ENCODE measurements around the gene POLH.
A peak's percentile ranks its signal among the peaks of the same experiment; 100 is the strongest.

The POLH gene

GRCh38 chr6:43559328-43559727, 16.7 kb upstream of the POLH start:
- TF ChIP-seq CTCF (IDR thresholded peaks at IDR 0.05), result no peak
- no peak for TF ChIP-seq ZFX (IDR thresholded peaks at IDR 0.05; ENCODE audit: borderline replicate concordance)
- no peak overlapping the region for H3K27ac ChIP-seq

- no peak overlapping the region for H3K27ac ChIP-seq
- TF ChIP-seq ZFX (IDR thresholded peaks at IDR 0.05; ENCODE audit: borderline replicate concordance), result no peak
These were observed 5.0 kb upstream of the POLH start for GRCh38 chr6:43570876-43571441.

GRCh38 chr6:43572015-43572414, 4.0 kb upstream of the POLH start:
- no peak overlapping the region for H3K27ac ChIP-seq
- TF ChIP-seq CTCF (IDR thresholded peaks at IDR 0.05) (no peak), ZFX (IDR thresholded peaks at IDR 0.05; ENCODE audit: borderline replicate concordance) (no peak)

- H3K27ac ChIP-seq, result peak overlapping the region; percentile 94
- TF ChIP-seq CTCF (IDR thresholded peaks at IDR 0.05) (no peak), ZFX (IDR thresholded peaks at IDR 0.05; ENCODE audit: borderline replicate concordance) (no peak)
These were observed 747 bp upstream of the POLH start for GRCh38 chr6:43575105-43575771.

GRCh38 chr6:43578748-43579147, 2.8 kb downstream of the POLH start:
- no peak for TF ChIP-seq ZFX (IDR thresholded peaks at IDR 0.05; ENCODE audit: borderline replicate concordance)
- no peak for TF ChIP-seq CTCF (IDR thresholded peaks at IDR 0.05)
- H3K27ac ChIP-seq, result peak overlapping the region; percentile 17; the same call in 1 of the 2 replicates

- TF ChIP-seq ZFX (IDR thresholded peaks at IDR 0.05; ENCODE audit: borderline replicate concordance) (no peak), CTCF (IDR thresholded peaks at IDR 0.05) (no peak)
- peak overlapping the region; percentile 17; the same call in 1 of the 2 replicates for H3K27ac ChIP-seq
These were observed 3.2 kb downstream of the POLH start for GRCh38 chr6:43579171-43579570.

GRCh38 chr6:43582911-43583310, 6.9 kb downstream of the POLH start:
- H3K27ac ChIP-seq, result no peak overlapping the region
- TF ChIP-seq ZFX (IDR thresholded peaks at IDR 0.05; ENCODE audit: borderline replicate concordance) (no peak), CTCF (IDR thresholded peaks at IDR 0.05) (no peak)

Measured in 22Rv1 (cell line).